GM19023 (cell line): ENCODE measurements around the gene KCNAB1.

ENCODE experiments used
- ATAC-seq: cut with Tn5 transposase; IDR thresholded peaks from one replicate; pipeline ENCODE4 v1.9.1; 2021; ENCODE audit warnings: mild to moderate bottlenecking, moderate library complexity; ENCODE audit not compliant: unreplicated experiment

Gene KCNAB1

GRCh38 chr3:156434921-156435320 is 314.5 kb downstream of the KCNAB1 start:
- no peak for ATAC-seq

GRCh38 chr3:156443079-156443478 is 322.7 kb downstream of the KCNAB1 start:
- ATAC-seq, result no peak

GRCh38 chr3:156445117-156446090 is 325.0 kb downstream of the KCNAB1 start:
- no peak for ATAC-seq

- ATAC-seq, result no peak
These were observed 327.9 kb downstream of the KCNAB1 start for GRCh38 chr3:156448300-156448699.

GRCh38 chr3:156449710-156450574 is 329.6 kb downstream of the KCNAB1 start:
- ATAC-seq, result peak; percentile 60

- ATAC-seq, result no peak
These were observed 335.5 kb downstream of the KCNAB1 start for GRCh38 chr3:156455839-156456238.

- no peak for ATAC-seq
These were observed 336.4 kb downstream of the KCNAB1 start for GRCh38 chr3:156456771-156457224.

GRCh38 chr3:156459434-156459833 is 339.1 kb downstream of the KCNAB1 start:
- no peak for ATAC-seq

- ATAC-seq, result no peak
These were observed 339.8 kb downstream of the KCNAB1 start for GRCh38 chr3:156460206-156460611.

- ATAC-seq, result no peak
These were observed 341.5 kb downstream of the KCNAB1 start for GRCh38 chr3:156461889-156462288.

- no peak for ATAC-seq
These were observed 342.7 kb downstream of the KCNAB1 start for GRCh38 chr3:156463123-156463522.

- ATAC-seq, result no peak
These were observed 344.8 kb downstream of the KCNAB1 start for GRCh38 chr3:156465194-156465593.

GRCh38 chr3:156469456-156469855 is 349.1 kb downstream of the KCNAB1 start:
- ATAC-seq, result no peak

GRCh38 chr3:156471431-156471830 is 351.1 kb downstream of the KCNAB1 start:
- no peak for ATAC-seq

- no peak for ATAC-seq
These were observed 351.8 kb downstream of the KCNAB1 start for GRCh38 chr3:156472150-156472549.

- no peak for ATAC-seq
These were observed 352.3 kb downstream of the KCNAB1 start for GRCh38 chr3:156472684-156473083.

- no peak for ATAC-seq
These were observed 353.0 kb downstream of the KCNAB1 start for GRCh38 chr3:156473341-156473740.

GRCh38 chr3:156474560-156475389 is 354.4 kb downstream of the KCNAB1 start:
- ATAC-seq, result no peak

- no peak for ATAC-seq
These were observed 356.9 kb downstream of the KCNAB1 start for GRCh38 chr3:156477323-156477722.

- no peak for ATAC-seq
These were observed 358.5 kb downstream of the KCNAB1 start for GRCh38 chr3:156478891-156479290.

- no peak for ATAC-seq
These were observed 359.2 kb downstream of the KCNAB1 start for GRCh38 chr3:156479604-156480003.
